ENCODE results near the gene FASTKD1.
"Not testable (repeated sequence)": the region's sequence is repeated elsewhere in the genome, so short reads cannot be mapped to it uniquely, and the experiment has no call there.

FASTKD1 gene

DNA sequence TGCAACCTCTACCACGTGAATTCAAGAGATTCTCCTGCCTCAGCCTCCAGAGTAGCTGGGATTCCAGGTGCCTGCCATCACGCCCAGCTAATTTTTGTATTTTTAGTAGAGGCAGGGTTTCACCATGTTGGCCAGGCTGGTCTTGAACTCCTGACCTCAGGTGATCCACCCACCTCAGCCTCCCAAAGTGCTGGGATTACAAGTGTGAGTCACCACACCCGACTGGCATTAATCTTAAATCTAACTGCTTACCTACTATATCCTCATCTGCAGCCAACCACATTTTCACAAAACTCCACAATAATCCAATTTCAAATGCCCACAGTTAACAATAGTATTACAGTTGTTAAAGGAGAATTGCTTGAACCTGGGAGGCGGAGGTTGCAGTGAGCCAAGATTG lies 2.9 kb downstream of the FASTKD1 start:
- DNase-seq = not testable (repeated sequence)

DNA sequence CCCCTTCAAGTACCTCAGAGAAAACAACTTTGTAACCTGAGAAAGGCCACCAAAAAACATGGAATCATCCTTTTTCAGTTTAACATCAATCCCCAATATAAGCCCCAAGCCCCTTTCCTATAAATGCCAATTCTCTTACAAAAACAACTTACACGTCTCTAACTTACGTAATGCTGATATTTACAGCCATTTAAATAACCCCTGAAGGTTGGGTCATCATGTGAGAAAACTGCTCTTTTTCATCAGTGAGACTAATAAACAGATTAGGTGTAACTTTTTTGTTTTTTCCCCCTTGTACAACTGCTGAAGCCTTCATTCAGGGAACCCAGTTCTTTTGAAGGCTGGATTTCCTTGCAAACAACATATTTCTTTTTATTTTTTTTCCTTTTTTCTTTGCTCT lies 3.7 kb downstream of the FASTKD1 start:
- no peak for DNase-seq

DNA sequence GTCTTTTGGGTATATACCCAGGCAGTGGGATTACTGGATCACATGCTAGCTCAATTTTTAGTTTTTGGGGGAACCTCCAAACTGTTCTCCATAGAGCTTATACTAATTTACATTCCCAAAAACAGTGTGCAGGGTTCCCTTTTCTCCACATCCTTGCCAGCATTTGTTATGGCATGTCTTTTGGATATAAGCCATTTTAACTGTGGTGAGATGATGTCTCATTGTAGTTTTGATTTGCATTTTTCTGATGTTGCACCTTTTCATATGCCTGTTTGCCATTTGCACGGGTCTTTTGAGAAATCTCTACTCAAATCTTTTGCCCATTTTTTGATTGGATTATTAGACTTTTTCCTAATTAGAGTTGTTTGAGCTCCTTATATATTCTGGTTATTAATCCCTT lies 8.0 kb downstream of the FASTKD1 start:
- no peak for DNase-seq

DNA sequence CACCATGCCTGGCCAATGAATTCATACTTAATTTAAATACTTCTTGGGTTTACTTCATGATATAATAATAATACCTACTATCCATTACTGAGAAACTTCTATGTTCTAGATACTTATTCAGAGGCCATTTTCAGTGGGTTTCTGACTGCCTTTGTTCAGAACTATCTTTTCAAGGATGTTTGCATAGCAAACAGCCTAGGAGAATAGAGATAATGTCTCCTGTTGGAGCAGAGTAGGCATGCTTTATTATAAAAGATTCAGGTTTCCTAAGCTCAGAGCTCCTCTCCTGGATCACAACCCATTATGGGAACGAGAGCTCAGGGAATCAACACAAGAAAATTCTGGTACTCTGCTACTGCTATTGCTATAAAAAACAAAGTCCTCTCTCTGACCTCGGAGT lies 11.1 kb downstream of the FASTKD1 start:
- no peak for DNase-seq

DNA sequence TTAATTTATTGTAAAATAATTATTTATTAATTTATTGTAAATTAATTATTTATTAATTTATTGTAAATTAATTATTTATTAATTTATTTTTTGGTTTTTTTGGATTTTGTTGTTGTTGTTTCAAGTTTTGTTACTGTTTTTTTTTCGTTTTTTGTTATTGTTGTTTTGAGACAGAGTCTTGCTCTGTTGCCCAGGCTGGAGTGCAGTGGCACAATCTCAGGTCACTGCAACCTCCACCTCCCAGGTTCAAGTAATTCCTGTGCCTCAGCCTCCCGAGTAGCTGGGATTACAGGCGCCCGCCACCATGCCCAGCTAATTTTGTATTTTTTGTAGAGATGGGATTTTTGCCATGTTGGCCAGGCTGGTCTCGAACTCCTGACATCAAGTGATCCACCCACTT lies 11.6 kb downstream of the FASTKD1 start:
- DNase-seq = not testable (repeated sequence)

DNA sequence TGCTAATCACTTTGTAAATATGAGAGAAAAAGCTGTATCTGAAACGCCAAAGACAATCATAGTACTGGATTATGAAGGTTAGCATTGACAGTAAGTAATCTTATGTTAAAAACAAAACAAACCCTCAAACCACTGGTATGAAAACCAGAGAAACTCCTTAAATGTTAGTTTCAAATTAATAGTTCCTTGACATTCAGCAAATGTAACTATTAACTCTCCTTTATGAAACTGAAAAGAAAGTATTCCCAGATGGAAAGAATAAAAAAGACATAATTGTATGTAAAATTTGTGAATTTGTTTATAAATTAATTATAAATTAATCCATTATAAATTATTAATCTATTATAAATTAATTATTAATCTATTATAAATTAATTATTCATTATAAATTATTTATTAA lies 12.3 kb downstream of the FASTKD1 start:
- DNase-seq = no peak

DNA sequence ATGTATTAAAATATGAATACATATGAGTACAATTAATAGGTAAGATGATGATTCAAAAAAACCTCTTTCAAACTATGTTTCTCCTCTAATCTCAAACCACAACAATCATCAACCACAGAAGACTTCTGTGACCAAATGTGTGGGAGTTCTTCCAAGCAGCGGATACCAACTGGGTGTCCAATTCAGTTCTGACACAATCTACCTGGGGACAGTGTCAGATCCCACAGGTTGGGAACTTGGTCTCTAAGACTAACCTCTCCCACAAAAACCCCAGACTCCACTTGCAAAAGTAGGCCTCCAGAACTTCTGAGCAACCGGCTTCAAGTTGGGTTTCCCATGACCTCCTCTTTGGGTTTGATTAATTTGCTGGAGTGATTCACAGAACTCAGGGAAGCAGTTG lies 26.9 kb downstream of the FASTKD1 start:
- DNase-seq = no peak

DNA sequence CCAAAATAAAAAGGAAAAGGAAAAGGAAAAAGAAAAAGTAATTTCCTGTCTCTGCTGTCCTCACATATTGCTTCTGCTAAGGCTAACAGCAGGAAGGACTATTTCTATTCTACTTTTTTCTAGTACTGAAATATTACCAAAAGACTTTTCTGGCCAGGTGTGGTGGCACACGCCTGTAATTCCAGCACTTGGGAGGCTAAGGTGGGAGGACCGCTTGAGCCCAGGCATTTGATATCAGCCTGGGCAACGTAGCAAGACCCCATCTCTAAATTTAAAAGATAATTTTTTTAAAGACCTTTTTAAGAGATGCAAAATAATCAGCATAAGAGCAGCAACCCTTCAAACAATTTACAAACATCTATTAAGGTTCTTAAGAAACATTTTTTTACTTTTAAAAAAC lies 31.2 kb downstream of the FASTKD1 start:
- DNase-seq = no peak

DNA sequence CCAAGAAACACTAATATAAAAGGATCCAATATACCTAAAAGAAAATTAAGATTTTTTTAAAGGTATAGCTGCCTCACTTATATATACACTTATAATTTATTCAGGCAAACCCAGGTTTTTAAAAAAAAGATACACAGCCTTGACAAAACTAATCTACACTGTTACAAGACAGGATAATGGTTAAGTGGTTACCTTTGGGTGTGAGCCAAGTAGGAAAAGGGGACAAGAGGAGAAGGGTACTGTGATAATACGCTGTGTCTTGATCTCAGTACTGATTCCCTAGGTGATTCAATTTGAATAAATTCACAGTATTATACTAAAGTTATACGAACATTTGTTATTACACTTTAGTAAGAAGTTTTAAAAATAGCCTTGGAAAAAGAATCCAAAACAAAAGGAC lies 33.5 kb downstream of the FASTKD1 start:
- no peak for DNase-seq

DNA sequence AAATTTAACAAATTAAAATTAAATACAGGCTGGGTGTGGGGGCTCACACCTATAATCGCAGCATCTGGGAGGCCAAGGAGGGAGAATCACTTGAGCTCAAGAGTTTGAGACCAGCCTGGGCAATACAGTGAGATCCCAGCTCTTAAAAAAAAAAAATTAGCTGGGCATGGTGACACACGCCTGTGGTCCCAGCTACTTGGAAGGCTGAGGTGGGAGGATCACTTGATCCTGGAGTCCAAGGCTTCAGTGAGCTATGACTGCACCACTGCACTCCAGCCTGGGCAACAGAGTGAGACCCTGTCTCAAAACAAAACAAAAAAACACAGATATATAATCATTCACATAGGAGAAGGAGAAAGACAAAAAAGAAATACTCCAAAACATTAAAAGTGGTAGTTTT lies 34.2 kb downstream of the FASTKD1 start:
- not testable (repeated sequence) for DNase-seq

DNA sequence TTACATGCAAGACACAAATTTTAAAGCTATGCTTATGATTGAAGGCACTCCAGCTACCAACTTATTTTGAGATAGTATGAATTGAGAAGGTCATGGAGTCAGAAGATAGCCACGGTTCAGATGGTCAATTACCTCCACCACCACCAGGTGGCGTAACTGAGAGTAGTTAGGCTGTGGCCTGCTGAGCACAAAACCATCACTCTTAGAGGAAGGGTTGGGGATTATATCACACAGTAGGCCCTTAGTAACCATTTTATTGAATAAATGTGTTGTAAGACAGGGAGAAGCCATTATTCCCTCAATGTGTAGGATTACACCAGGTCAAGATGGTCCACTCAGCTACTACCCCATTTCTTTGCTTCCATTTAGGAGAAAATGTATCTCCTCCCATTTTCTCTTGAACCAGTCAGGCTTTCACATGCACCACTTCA lies 45.4 kb downstream of the FASTKD1 start:
- DNase-seq = no peak

DNA sequence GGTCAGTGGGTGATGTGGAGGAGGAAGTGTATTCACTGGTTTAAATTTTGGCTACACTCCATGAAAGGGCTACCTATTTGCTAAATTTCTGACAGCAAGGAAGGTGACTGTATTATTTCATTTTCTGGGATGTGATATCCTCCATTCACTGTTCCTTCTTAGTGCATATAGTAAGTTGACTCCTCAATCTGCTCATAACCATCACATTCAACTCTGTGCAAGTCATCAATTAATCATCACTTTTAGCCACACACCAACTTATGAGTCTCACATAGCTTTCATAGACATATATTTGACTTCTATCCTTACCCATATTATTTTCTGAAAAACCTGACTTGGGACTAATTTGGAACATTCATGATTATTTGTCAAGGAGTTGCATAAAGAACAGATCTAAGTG lies 47.2 kb downstream of the FASTKD1 start:
- DNase-seq = no peak

DNA sequence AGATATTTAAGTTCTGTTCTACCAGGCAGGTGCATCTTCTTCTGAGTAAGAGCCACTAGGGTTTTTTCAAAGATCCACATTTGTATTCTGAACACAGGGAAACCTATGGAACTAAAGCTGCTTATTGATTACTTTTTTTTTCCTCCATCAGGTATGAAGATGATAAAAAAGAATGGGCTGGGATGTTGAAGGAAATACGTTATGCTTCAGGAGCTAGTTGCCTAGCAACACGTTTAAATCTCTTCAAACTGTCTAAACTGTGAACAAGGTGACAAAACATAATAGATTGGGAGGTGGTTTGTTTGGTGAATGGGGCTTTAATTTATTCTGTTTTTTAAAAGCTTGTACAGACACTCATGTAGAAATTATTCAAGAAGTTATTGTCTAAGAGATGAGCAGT lies 48.2 kb downstream of the FASTKD1 start:
- no peak for DNase-seq

DNA sequence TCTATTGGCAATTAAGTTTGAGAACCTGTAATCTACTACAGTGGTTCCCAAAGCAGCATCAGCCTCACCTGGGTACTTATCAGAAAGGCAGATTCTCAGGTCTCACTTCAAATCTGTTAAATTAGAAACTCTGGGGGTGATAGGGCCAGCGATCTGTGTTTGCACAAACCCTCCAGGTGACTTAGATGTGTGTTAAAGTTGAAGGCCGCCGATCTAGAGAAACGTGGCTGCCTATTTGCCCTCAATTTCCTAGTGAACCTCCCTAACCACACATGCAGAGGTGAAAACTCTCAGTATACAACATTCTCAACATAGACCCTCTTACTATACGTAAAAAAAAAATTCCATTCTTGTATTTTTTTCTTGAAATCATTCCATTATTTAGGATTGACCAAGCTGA lies 50.0 kb downstream of the FASTKD1 start:
- DNase-seq = no peak

DNA sequence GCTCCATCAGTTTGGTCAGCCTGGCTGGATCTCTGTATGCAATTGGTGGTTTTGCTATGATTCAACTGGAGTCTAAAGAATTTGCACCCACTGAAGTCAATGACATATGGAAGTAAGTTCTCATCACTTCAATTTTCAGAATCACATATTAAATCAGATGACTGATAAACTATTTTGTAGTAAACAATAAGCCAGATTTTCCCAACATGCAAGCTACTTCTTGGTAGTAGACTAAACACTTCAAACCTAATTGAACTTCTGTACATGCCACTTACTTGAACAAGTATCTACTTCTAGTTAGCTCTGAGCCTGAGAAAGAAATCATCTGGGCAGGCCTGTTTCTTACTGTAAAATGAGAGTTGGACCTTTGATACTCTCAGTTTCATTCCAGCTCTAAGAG lies 52.8 kb downstream of the FASTKD1 start:
- DNase-seq = no peak

DNA sequence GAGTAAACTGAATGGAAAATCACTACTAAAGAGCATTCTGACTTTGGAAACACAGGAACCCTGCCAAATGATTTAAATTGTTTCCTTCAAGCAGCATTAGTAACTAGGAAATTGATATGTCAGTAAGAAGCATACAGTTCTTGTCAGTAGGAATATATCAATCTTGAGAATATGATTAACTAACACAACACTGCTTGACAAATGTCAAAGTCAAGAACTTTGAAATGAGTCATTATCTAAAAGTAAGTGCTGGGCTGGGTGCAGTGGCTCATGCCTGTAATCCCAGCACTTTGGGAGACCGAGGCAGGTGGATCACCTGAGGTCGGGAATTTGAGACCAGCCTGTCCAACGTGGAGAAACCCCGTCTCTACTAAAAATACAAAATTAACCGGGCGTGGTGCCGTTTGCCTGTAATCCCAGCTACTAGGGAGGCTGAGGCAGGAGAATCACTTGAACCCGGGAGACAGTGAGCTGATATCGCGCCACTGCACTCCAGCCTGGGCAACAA lies 57.1 kb downstream of the FASTKD1 start:
- not testable (repeated sequence) for DNase-seq

DNA sequence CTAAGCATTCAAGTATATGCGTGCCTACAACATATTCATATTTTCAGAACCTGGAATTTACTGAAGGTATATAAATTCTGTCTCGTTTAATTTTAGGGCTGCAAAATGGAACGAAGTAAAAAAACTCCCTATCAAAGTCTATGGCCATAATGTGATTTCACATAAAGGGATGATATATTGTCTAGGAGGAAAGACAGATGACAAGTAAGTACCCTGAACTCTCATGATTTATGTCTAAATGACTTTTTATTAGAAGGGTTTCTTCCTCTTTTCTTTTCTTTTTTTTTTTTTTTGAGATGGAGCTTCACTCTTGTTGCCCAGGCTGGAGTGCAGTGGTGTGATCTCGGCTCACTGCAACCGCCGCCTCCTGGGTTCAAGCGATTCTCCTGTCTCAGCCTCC lies 58.9 kb downstream of the FASTKD1 start:
- not testable (repeated sequence) for DNase-seq

DNA sequence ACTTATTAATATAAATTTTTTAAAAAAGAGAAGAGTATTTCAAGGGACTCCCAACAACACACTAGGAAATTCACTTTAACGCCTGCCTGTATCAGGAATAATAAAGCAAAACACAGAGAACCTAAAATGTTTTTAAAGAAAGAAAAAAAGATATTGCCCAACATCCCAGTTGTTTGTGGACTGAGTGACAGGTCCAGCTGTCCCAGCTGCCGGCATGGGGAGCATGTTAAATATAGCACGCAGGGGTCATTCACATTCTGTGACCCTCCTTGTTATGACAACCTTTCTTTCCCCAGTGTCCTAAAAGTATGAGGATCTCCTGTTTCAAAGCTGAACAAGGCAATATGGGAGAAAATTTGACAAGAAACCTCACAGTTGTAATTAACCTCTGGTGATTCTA lies 59.7 kb downstream of the FASTKD1 start:
- no peak for DNase-seq

DNA sequence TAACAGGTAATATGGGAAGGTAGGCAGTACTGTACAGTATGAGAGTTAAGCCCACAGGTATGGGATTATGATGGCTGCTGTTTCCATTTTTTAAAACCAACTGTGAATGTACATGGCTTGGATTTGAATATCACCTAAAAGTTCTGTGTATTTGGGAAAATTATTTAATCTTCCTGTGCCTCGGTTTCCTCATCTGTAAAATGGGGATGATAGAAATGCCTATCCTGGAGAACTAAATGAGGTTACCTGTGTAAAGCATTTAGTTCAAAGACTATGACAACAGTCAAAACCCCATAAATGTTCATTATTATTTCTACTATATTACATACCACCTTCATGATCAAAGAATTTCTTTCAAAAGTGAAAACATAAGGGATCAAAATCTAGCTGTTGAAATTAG lies 60.6 kb downstream of the FASTKD1 start:
- DNase-seq = no peak

DNA sequence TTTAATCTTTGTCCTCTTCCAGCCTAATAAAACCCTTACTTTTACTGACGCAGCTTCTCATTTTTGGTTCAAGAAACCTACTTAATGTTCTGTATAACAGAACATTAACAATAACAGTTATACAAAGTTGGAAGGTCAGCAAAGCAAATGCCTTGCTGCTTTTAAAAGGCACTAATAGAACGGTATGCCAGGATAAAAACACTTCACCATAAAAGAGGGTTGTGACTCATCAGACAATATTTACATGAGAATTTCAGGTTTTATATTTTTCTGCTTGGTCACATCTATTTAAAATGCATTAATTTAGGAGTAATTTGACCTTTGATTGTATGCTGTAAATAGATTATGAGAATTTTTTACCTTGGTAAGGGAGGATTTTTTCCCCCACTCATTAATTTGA lies 61.1 kb downstream of the FASTKD1 start:
- no peak for DNase-seq

DNA sequence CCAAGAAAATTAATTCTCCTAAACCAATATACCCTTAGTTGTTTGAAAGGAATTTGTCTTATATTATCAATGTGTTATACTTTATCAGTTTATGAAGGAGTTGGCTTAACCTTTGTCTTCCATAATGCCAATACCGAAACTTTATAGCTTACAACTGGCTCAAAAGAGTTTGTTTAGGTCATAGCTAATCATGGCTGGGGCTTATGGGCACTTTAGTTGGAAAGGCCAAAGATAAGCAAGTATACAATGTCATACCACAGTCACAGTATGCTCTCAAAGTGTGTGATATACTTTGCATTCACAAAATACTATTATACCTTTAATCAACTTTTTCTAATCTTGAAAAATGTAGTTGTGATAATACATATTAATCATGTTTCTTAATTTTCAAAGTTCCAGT lies 61.8 kb downstream of the FASTKD1 start:
- no peak for DNase-seq

DNA sequence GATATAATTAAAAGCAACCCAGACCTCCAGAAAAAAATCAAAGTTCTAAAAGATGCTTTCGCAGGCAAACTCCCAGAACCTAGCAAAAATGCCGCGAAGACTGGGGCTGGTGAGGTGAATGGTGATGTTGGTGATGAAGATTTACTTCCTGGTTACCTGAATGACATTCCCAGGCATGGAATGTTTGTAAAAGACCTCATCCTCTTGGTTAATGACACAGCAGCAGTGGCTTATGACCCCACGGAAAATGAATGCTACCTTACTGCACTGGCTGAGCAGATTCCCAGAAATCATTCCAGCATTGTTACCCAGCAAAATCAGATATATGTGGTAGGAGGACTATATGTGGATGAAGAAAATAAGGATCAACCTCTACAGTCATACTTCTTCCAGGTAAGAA lies 63.2 kb downstream of the FASTKD1 start:
- DNase-seq = no peak

DNA sequence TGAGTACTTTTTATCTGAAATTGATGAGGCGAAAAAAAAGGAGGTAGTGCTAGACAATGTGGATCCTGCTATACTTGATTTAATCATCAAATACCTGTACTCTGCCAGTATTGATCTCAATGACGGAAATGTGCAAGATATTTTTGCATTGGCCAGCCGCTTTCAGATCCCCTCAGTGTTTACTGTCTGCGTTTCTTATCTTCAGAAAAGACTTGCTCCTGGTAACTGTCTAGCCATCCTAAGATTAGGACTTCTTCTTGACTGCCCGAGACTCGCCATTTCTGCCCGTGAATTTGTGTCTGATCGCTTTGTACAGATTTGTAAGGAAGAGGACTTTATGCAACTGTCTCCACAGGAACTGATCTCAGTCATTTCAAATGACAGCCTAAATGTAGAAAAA lies 63.7 kb downstream of the FASTKD1 start:
- DNase-seq = no peak

DNA sequence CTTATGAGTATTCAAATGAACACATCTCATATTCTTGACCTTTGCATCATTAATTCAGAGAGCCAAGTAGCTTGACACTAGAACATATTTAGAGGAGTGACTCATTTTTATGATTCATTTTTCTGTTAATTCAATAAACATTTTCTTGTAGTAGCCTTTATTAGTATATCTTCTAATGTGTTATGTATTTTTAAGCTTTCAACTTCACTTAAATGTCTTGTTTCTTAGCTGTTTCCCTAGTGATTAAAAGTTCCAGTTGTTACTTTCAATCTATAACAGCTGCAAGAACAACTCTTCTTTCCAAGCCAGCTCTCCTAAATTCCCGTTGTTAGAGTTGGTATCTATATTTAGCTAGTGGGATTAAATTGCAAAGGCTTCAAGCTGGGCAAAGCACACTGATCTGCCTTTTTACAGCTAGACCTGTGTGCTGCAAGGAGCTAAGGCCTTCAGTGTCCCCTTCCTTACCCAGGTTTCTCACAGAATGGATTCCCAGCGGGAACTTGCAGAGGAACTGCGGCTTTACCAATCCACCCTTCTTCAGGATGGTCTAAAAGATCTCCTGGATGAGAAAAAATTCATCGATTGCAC lies 64.3 kb downstream of the FASTKD1 start, which contains the start of gene KLHL41:
Gene KLHL41 (plus strand): TSS at position 405 of the 588 bp plus-strand sequence. CDS start 77 bp downstream, at position 482.
- no peak for DNase-seq

DNA sequence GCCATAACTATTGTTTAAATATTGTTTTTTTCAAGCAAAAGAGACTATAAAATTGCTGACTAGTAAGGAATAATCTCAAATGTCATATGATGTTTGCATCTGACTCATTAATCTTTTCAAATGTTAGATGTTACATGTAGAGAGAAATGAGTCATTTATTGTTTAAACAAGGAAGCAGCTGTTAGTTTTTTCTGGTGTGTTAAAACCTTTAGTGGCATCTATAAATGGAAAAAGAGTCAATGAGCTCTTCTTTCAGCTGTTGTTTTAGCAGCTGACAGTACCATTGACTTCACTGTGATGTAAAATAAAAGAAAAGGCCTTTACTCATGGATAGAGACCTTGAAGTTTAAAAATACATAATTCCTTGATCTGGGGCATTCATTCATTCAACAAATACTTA lies 66.0 kb downstream of the FASTKD1 start:
- DNase-seq = no peak

Measured in GOT3 (cell line).